Middle frontal gyrus (tissue), 1 donor: ENCODE measurements around the gene SPATA7.
A peak's percentile ranks its signal among the peaks of the same experiment; 100 is the strongest.
"Not testable (repeated sequence)": the region's sequence is repeated elsewhere in the genome, so short reads cannot be mapped to it uniquely, and the experiment has no call there.

Experiments
- DNase-seq: peaks from one replicate; pipeline ENCODE4 v3.0.0-alpha.2; 2015; ENCODE audit warnings: low spot score; ENCODE audit errors: extremely low spot score

The SPATA7 gene, protein sequence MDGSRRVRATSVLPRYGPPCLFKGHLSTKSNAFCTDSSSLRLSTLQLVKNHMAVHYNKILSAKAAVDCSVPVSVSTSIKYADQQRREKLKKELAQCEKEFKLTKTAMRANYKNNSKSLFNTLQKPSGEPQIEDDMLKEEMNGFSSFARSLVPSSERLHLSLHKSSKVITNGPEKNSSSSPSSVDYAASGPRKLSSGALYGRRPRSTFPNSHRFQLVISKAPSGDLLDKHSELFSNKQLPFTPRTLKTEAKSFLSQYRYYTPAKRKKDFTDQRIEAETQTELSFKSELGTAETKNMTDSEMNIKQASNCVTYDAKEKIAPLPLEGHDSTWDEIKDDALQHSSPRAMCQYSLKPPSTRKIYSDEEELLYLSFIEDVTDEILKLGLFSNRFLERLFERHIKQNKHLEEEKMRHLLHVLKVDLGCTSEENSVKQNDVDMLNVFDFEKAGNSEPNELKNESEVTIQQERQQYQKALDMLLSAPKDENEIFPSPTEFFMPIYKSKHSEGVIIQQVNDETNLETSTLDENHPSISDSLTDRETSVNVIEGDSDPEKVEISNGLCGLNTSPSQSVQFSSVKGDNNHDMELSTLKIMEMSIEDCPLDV

GRCh38 chr14:88385212-88386101 is at the start of gene SPATA7:
SPATA7 (plus strand) TSS chr14:88385657; CDS start chr14:88385819, 162 bp downstream.
- peak; percentile 92 for DNase-seq

DNA sequence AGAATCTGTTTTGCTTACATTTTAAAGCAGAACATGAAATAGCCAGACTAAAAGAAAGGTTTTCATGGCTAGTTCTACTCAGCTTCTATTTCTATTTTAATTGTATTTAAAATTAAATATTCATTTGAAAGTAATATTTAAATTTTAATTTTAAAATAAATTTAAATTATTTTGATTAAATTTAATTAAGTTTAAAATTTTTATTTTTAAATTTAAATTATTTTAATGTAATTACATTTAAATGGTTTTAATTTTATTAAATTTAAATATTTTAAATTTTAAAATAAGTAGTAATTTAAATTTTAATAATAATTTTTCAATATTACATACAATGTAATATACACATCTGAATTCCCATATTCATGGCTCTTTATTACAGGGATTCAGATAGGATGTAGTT is 45.1 kb upstream of the SPATA7 start:
- DNase-seq: no peak

- no peak for DNase-seq
Observed at GRCh38 chr14:88342980-88343379, 42.5 kb upstream of the SPATA7 start.

GRCh38 chr14:88346048-88346639 is 39.3 kb upstream of the SPATA7 start:
- no peak for DNase-seq

GRCh38 chr14:88348546-88348945 is 36.9 kb upstream of the SPATA7 start:
- DNase-seq: no peak

GRCh38 chr14:88351966-88352691 is 33.3 kb upstream of the SPATA7 start:
- no peak for DNase-seq

- no peak for DNase-seq
Observed at GRCh38 chr14:88352698-88353097, 32.8 kb upstream of the SPATA7 start.

DNA sequence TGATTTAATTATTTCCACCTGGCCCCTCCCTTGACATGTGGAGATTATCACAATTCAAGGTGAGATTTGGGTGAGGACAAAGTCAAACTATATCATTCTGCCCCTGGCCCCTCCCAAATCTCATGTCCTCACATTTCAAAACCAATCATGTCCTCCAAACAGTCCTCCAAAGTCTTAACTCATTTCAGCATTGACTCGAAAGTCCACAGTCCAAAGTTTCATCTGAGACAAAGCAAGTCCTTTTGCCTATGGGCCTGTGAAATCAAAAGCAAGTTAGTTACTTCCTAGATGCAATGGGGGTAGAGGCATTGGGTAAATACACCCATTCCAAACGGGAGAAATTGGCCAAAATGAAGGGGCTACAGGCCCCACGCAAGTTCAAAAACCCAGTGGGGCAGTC is 31.1 kb upstream of the SPATA7 start:
- DNase-seq: no peak

GRCh38 chr14:88359500-88359899 is 26.0 kb upstream of the SPATA7 start:
- no peak for DNase-seq

DNA sequence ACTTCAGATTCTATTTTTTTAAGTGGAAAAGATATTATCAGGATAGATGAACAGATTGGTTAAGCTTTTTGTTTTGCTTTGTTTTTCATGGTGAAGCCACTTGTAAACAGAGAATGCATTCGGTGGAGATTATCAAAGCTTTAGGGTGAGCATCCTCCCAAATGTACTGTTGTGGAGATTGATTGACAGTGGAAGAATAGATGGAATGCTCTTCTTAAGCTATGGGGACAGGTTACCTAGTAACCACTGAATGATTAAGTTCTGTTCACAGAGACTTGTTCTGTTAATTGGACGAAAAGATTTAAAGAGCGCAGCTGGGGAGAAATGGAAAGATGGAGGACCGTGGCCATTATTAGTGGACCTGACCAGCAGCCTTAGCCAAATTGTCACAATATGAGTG is 21.8 kb upstream of the SPATA7 start:
- DNase-seq: no peak

GRCh38 chr14:88364710-88365413 is 20.6 kb upstream of the SPATA7 start:
- no peak for DNase-seq

- no peak for DNase-seq
Observed at GRCh38 chr14:88369496-88369895, 16.0 kb upstream of the SPATA7 start.

DNA sequence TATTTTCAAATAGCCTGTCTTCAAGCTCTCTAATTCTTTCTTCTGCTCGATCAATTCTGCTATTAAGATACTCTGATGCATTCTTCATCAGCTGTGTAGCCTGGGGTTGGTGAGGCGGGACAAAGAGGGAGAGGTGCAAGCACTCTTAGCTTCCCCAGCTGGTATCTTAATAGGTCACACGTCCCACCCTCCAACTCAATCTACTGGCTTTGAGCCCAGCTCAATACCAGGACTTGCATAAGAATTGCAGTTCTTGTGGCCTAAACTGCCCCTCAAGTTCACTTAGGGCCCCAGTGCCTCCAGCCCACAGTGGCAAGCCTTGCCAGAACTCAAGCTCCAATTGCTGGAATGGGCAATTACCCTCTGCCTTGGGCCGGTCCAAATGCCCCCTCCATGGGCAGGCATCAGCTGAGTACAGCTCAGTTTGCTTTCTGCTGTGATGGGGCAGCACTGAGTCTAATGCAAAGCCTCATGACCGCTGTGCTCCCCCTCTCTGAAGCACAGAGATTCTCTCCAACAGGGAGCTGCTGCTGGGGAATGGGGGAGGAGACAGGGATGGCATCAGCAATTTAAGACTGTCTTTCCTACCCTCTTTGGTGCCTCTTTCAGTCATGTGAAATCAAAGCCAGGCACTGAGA is 5.6 kb upstream of the SPATA7 start:
- DNase-seq: no peak

DNA sequence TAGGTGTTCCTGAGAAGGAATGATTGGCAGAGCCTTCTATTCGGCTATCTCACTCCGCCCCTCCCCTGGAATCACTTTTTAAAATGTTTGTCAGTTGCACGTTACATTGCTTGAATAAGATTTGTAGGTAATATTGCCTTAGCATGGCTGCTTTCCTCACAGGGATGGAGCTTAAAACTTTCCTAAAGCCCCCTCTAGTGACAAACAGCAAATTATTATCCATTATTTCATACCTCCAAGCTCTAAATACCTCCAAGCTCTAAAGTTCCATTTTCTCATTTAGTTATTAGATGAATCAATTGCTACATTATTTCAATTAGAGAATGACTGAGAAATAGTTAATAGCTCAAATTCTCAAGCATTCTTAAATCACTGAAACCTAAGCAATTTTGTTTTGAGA is 5.1 kb upstream of the SPATA7 start:
- no peak for DNase-seq

- DNase-seq: not testable (repeated sequence)
Observed at GRCh38 chr14:88381634-88382033, 3.8 kb upstream of the SPATA7 start.

GRCh38 chr14:88384718-88385117 is 739 bp upstream of the SPATA7 start:
- DNase-seq: no peak

DNA sequence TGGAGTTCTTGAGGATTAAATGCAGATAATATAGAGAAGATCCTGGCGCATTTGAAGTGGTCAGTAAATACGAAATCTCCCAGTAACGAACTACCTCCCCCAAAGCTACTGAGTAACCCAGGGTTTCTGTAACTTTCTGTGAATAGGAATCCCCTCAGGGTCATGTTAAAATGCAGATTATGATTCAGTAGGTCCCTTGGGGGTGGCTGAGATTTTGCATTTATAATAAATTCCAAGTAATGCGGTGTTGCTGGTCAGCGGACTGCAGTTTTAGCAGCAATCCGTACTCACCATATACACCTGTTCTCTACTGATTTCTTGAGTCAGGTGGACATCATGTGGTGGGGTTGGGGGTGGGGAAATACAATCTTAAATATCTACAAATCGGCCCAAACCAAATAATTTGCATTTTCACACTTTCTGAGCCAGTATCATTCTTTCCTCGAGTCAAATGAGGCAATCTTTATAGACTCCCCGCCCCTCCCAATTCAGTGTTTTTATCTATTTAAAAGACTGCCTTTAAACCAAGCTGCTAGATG is 868 bp downstream of the SPATA7 start:
- no peak for DNase-seq

GRCh38 chr14:88388741-88389282 is 3.4 kb downstream of the SPATA7 start:
- no peak for DNase-seq

DNA sequence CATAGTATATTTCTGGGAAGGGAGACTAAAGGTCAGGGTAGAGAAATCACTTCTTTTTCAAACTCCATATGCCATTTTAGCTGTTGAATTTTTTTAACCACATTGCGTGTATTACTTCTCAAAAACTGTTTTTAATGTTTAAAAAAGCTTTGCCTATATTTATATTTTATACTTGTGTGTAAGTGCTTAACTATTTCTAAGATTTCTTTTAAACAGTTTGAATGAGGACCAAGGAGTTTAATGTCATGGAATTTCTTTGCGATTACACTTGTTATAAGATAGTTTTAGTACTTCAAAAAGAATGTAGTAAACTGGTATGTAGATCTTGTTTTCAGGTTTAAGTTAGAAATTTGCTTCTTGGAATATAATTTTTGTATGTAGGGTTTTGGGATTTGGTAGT is 7.2 kb downstream of the SPATA7 start:
- no peak for DNase-seq
